Neural crest cell (in vitro differentiated cells): Measurements from ENCODE around the gene MCCC2. TPM values are rescaled to one million over a fixed set of nuclear protein-coding genes. Genes with fewer than 3 reads are reported as not detected.

ENCODE experiments used
- DNase-seq: peaks from one replicate; pipeline ENCODE4 v3.0.0; 2021; ENCODE audit warnings: low read depth, mixed read lengths, low spot score
- H3K27ac Mint-ChIP-seq: one replicate; pipeline ENCODE4 v1.8.0; 2021; ENCODE audit warnings: mild to moderate bottlenecking, mixed read lengths; ENCODE audit not compliant: unreplicated experiment
- H3K27me3 Mint-ChIP-seq: 2 replicates; pipeline ENCODE4 v1.8.0; 2021; ENCODE audit warnings: low read depth, mild to moderate bottlenecking, mixed read lengths
- H3K36me3 Mint-ChIP-seq: 2 replicates; pipeline ENCODE4 v1.8.0; 2021; ENCODE audit warnings: low read depth, mild to moderate bottlenecking, mixed read lengths
- H3K4me1 Mint-ChIP-seq: 2 replicates; pipeline ENCODE4 v1.8.0; 2021; ENCODE audit warnings: mixed read lengths
- H3K4me3 Mint-ChIP-seq: one replicate; pipeline ENCODE4 v1.8.0; 2021; ENCODE audit warnings: mild to moderate bottlenecking, mixed read lengths
- H3K9me3 Mint-ChIP-seq: 2 replicates; pipeline ENCODE4 v1.8.0; 2021; ENCODE audit warnings: mixed read lengths
- CTCF ChIP-seq: fragments of 200-600 bp; sonication (generic); conservative IDR thresholded peaks from 2 replicates; pipeline ENCODE4 v1.5.0; 2021; ENCODE audit warnings: antibody characterized with exemption, mild to moderate bottlenecking
- total RNA-seq: library from RNA; stranded (reverse); gene quantifications from 2 replicates; pipeline ENCODE4 v1.2.1, GENCODE V29; 2021

MCCC2 gene
- total RNA-seq, 1 donor from 2014 or later: 43.7 TPM

GRCh38 chr5:71582945-71583584, 4.1 kb upstream of the MCCC2 start:
- peak overlapping the region; percentile 12 for H3K4me3 Mint-ChIP-seq

GRCh38 chr5:71586052-71586940, 844 bp upstream of the MCCC2 start:
- Mint-ChIP-seq H3K4me1 (peaks cover 24% of the 10 kb centered on the region), H3K9me3 (no peaks in the 10 kb centered on the region), H3K27ac (peak overlapping the region; percentile 96), H3K27me3 (no peaks in the 10 kb centered on the region), H3K36me3 (peaks cover 4% of the 10 kb centered on the region), H3K4me3 (peak overlapping the region; percentile 84)
- no peak for TF ChIP-seq CTCF
- no peak for DNase-seq

More at GRCh38 chr5:71582945-71583584, 4.1 kb upstream of the MCCC2 start:
- Mint-ChIP-seq H3K27me3 (no peaks in the 10 kb centered on the region), H3K27ac (no peak overlapping the region), H3K36me3 (peaks cover 3% of the 10 kb centered on the region), H3K9me3 (peaks cover 2% of the 10 kb centered on the region), H3K4me1 (peaks cover 12% of the 10 kb centered on the region)
- no peak for TF ChIP-seq CTCF
- DNase-seq: no peak

GRCh38 chr5:71587766-71588532, 809 bp downstream of the MCCC2 start:
- peaks cover 4% of the 10 kb centered on the region for H3K36me3 Mint-ChIP-seq
- peaks cover 24% of the 10 kb centered on the region for H3K4me1 Mint-ChIP-seq
- H3K27me3 Mint-ChIP-seq: no peaks in the 10 kb centered on the region
- H3K4me3 Mint-ChIP-seq: peak overlapping the region; percentile 84
- H3K27ac Mint-ChIP-seq: peak overlapping the region; percentile 53
- H3K9me3 Mint-ChIP-seq: no peaks in the 10 kb centered on the region
- TF ChIP-seq CTCF: no peak
- DNase-seq: no peak

GRCh38 chr5:71588533-71588885, 1.4 kb downstream of the MCCC2 start:
- H3K4me1 Mint-ChIP-seq: peaks cover 24% of the 10 kb centered on the region
- H3K9me3 Mint-ChIP-seq: no peaks in the 10 kb centered on the region
- H3K27me3 Mint-ChIP-seq: no peaks in the 10 kb centered on the region
- DNase-seq: no peak
- H3K4me3 Mint-ChIP-seq: peak overlapping the region; percentile 84
- H3K27ac Mint-ChIP-seq: no peak overlapping the region
- H3K36me3 Mint-ChIP-seq: peaks cover 4% of the 10 kb centered on the region
- TF ChIP-seq CTCF: no peak

- no peaks in the 10 kb centered on the region for H3K27me3 Mint-ChIP-seq
- no peak for TF ChIP-seq CTCF
- H3K4me3 Mint-ChIP-seq: peak overlapping the region; percentile 67
- DNase-seq: no peak
- H3K36me3 Mint-ChIP-seq: peaks cover 4% of the 10 kb centered on the region
- H3K9me3 Mint-ChIP-seq: no peaks in the 10 kb centered on the region
- peaks cover 24% of the 10 kb centered on the region for H3K4me1 Mint-ChIP-seq
- no peak overlapping the region for H3K27ac Mint-ChIP-seq
Observed at GRCh38 chr5:71589903-71590302, 2.8 kb downstream of the MCCC2 start.
